Stimulated activated CD4-positive, alpha-beta T cell treated with anti-CD3 and anti-CD28 coated beads, Interleukin-12 subunit alpha, Interleukin-12 subunit beta, amount 100 ng/mL, for 48 hours (primary cell): ENCODE data around the gene DROSHA.
"Not testable (repeated sequence)": the region's sequence is repeated elsewhere in the genome, so short reads cannot be mapped to it uniquely, and the experiment has no call there.

ENCODE experiments used
- DNase-seq, 3 donors: peaks; one replicate each; pipeline ENCODE4 v3.0.0-alpha.2; 2020; ENCODE audit warnings: low read depth in 2 of 3, low spot score in 1 of 3

DROSHA gene

DNA sequence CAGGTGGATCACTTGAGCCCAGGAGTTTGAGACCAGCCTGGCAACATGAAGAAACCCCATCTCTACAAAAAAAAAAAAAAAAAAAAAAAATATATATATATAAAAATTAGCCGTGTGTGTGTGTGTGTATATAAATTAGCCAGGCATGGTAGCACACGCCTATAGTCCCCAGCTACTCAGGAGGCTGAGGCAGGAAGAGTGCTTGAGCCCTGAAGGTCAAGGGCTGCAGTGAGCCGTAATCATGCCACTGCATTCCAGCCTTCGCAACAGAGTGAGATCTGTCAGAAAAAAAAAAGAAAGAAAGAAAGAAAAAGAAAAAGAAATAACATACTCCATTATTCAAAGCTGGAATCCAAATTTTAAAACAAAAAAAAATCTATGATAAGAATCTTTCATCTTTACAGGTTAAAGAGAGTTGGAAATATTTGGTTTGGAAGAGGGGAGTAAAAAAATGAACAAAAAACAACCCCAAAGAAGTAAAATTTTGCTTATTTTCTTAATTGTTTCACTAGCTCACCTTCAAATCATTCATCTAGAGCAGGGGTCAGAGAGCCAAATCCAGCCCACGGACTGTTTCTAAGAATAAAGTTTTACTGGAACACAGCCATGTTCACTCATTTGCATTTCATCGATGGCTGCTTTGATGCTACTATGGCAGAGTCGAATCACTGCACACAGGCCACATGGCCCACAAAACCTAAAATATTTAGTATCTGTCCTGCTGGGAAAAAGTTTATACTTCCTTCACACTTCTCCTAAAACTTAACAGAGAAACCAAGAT, 109.9 kb downstream of the DROSHA start:
- no peak for DNase-seq

DNA sequence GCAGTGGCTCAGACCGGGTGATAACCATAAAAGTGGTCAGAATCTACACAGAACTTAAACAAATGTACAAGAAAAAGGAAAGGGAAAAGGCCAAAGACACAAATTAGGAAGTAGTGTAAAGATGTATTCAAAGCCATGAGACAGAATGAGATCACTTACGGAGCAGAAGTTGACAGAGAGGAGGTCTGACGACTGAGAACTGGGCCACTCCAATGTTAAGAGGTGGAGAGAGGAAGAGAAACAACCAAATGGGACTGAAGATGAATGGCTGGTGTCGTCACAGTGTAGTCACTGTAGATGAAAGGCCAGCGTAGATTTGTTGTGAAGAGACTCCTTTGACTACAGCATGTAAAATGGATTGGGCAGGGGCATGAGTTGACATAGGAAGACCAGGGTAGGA, 114.4 kb downstream of the DROSHA start:
- DNase-seq = no peak

DNA sequence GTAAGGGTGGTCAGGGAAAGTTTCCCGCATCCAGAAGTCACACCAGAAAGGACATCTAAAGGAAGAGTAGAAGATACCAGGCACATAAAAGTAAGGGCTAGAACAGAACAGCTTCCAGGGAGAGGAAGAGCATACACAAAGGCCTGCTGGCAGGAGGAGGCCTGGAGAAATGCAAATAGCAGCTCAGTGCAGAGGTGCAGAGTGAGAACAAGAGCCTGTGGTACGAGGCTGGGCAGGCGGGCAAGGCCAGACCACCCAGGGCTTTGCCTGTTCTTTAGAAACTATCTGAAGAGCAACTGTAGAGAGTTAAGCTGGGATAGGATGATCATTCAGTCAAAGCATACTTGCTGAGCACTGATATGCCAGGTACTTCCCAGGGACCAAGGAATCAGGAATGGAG, 115.3 kb downstream of the DROSHA start:
- DNase-seq = no peak

DNA sequence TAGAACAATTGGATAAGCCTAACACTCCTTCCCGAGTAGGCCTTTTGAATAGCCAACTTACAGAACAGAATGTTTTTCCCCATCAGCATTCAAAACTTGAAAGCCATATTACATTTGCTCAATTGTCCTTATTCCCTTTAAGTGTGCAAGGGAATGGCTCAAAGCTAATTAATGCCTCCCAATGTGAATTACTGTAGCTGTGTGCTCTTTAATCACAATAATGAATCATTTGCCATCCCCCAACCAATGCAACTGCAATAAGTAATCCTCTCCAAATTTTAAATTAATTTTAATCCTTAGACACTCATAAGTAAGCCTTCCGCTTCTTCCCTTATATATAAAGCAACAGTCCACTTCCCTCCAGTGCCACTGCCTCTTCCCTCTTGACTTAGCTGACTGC, 115.9 kb downstream of the DROSHA start:
- DNase-seq = no peak

DNA sequence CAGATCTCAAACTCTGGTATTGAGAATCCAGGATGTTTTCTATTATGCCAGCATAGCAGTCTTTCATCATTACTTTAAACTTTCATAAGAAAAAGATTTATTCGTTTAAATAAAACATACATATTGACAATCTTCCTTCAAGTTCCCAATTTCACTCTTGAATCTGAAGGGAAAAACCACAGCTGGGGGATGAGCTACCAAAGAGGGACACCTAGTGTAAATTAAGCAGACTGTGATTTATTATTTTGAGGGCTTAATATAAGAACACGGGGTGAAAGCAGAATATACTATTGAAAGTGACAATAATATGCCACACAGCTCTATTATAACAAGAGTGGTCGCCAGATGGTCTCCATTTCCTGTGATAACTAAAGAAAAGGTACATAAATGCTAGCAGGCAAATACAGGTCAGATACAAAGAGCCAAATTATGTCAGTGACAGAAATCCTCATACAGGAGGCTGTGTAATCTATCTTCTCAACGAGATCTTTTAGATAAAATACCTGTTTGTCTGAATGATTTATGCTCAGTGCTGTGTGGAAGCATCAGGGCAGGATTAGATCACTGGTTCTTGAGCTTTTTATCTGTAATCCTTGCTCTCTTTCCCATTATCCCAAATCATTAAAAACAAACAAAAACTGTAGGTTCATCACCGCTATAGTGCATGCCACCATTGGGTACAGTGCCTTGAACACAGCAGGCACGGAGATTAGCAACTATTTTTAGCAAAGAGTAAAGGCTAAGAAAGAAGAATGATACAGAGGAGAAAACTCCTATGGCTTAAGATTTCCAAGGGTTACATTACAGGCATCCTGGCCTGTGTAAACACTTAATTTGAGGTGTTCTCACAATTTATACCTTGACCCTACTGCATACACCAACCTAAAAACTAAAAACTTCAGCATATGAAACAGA, 116.6 kb downstream of the DROSHA start:
- DNase-seq = no peak

DNA sequence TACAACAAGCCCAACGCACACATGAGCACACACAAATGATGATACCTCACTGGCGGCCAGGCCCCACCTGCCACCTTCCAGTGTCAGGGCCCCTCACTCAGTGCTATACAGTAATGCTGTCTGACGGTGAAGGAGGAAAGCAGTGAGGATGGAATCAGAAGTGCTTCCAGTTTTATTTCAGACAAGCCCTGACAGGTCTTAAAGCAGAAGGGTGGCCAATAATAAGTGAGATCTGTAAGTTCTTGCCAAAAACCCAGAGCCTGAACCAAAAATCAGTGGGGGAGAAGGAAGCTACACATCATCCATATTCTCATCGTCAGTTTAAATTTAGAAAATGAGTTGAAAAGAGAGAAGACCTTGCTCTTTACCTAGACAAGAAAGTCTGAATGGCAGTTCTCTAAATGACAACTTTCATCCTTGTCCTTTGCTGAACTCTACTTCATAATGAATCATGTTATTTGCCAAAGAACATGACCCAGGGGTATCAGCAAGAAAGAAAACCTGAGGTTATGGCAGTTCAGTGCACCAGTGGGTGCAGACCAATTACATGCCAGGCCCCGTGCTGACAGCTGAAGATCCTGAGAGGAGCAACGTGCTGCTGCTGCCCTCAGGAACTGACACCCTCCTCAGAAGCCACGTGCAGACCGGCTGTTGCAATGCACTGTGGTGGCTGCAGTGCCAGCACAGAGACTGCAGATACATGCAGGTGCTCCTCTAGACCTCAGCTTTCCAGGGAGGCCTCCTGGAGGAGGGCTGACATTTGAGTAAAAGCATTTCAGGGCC, 118.7 kb downstream of the DROSHA start:
- DNase-seq = no peak

DNA sequence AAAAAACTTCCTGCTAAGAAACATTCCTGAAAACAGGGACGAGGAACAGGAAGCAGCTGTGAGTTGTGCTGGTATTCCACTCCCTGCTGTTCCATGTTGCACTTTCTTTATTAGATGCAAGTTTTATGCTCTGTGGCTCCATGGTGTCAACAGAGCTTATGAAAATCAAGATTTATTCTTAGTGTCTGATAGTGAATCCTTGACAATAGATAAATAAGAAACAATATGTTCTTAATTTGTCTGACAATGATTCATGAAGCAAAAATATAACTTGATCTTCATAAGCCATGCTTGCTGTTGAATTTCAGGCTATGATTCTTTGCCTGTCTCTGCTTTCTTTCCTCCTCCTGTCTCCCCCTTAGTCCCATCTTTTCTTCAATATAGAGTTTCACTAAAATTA, 119.6 kb downstream of the DROSHA start:
- DNase-seq = no peak

DNA sequence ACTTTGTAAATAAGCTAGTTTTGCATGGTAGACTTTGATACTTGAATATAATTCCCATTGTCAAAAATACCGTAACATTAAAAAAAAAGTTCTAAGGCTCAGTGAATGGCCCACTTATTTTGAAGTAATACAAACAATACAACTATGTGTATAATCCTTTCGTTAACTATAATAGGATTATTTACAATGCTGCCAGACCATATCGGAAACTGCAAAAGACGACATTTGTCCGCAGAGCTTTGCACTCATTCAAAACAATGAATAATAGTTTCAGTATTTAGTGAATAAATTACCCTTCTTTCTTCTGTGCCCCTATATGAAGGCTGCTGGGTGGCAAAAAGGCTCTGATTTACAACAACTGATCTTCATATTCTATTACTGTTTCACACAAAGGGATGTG, 121.8 kb downstream of the DROSHA start:
- DNase-seq = no peak

DNA sequence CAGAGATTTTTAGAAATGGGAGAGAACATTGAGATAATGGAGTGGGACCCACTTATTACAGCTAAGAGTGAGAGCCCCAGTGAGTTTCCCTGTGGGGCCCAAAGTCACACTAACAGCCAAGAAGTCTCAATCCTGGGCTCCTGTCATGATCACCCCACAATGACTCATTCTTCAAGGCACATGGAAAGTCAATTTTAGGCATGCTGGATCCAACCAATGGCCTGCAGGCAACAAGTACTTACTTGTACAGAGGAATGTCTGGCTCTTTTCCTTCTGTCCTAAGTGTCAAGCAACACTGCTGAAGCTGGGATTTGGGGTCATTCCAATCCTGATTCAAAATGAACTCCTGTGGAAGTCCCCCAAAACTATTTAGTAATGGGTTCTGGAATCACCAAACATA, 123.1 kb downstream of the DROSHA start:
- DNase-seq = no peak

DNA sequence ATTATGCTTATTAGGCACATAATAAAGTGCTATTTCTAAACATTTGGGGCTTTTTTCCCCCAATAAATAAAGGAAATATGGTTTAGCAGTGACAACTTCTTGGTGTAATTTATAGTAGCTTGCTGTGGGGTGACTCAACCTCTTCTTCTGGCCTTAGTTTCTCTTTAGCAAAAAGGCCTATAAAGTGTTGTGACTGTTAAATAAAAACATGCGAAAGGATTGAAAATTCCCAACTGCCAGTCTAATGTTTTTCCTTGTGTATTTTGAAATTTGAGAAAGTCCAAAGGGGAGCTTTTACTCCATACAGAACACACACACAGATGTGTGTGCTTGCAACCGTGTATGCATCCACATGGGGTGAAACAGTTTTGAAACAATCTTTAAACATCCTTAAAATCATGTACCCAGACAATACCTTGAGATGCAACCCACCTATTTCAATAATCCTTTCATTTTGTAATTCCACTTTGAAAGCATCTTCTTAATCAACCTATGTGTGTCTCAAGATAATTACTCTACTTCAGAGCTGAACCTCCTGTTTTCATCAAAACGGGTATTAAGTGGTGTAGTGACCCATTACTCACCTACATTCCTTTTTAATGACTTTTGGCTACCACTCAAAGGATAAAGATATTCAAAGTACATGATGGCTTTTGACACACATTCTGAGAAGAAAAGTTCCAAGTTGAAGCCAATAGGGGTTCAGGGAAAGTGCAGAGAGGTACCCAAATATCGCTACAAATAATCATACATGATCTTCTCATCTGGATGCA, 123.8 kb downstream of the DROSHA start:
- no peak for DNase-seq

DNA sequence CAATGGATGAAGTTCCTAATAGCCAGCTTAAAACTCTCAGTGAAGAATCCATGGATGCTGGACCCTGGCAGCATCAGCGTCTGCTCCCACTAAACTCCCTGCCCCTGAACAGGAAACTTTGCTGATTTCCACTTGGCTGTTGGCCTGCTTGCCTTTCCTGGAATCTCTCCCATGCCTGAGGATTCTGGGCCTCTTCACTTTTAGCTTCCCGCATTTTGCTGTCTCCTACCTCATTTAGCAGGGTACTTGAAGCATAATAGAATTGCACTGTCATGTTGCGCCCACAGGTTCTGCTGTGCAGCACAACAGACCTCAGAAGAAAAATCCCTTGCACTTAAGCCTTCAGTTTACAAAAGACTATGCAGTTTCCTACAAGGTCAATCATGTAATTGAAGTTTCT, 127.6 kb downstream of the DROSHA start:
- no peak for DNase-seq

DNA sequence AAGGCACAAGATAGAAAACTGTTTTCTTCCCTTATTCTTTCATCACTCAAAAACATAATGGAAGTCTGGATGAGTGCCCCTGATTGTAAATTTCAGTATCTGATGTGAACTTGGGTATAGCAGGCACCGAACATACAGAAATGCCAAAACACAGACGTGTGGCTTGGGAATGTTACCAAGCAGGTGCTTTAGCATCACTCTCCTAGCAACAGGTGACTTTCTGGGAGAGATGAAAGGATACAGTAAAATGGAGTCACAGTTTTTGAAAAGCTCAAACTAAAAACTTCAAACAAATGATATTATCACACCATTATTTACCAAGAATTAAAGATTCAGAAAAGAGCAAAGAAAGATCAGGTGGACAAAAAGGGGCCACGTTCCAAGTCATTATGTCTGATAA, 130.2 kb downstream of the DROSHA start:
- no peak for DNase-seq

DNA sequence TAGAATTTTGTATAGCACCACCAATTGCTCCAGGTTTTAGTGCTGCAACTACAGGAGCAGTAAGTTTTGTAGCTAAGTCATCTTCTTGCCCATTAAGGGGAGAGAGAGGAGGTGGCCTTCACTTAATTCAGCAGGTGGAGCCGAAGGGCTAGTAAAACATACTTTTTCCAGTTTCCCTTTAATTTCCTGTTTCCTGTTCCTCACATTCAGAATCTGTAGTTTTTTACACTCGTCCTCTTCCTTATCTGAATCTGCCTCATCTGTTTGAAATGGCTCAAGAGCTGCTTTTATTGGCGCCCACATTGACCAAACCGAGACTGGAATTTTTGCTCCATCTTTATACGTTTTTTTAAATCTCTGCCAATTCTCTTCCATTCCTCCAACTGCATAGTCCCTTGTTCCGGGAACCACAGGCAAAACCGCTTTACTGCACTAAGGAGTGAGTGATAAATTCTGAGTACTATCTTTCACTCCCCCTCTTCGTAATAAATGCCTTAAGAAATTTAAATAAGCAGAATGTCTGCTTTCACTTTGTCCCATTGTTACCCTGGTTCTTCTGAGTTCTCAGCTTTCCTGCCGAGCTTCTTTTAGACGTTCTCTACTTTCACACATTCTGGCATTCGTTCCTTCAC, 133.9 kb downstream of the DROSHA start:
- no peak for DNase-seq

DNA sequence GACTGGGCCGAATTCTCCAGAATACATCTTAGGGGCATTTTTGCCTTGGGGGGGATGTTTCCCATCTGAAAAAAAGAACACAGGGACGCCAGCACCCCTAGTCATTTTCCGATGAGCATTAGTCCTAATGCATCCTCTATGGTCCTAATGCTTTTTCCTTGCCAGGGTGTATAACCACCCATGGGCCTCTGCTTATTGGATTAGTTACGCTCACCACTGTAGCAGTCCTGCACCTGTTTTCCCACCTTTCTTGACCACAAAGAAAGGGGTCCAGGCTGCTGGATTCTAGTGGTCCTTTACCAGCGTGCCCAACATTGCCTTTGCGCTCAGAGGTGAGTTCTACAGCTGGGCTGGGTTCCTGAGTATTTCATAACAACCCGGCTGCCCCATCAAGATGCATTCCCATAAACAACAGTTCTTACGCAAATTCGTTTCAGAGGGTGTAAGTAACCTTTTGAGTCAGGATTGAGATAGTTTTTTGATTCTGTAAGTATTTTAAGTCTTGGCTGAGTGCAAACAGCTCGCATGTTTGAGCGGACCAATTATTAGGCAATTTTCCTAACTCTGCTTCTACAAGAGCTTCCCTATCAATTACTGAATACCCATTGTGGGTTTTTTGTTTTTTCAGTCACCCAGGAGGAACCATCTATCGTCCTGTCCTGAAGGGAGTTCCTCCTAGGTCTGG, 135.1 kb downstream of the DROSHA start:
- DNase-seq = no peak

DNA sequence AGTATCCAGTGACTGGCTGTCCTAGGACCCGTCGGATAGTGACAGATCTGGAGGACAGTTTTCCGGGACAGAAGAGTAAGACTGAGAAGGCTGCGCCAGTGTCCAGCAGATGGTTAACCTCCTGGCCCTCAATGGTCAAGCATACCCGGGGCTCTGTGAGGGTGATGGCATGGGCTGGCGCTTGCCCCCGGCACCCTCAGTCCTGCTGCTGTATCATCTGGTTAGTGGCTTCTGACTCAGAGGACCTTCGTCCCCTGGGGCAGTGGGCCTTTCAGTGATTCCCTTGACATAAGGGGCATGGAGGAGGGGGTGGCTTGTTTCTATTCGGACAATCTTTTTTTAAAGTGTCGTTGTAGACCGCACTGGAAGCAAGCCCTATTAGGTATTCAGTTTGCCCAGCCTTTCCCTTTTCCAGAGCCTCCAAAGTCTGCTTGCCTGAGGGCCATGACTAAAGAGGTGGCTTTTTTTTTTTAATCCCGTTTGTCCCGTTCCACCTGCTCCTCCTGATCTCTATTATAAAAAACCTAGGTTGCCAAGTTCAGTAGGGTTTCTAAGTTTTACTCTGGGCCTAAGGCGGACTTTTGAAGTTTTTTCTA, 136.3 kb downstream of the DROSHA start:
- DNase-seq = not testable (repeated sequence)

DNA sequence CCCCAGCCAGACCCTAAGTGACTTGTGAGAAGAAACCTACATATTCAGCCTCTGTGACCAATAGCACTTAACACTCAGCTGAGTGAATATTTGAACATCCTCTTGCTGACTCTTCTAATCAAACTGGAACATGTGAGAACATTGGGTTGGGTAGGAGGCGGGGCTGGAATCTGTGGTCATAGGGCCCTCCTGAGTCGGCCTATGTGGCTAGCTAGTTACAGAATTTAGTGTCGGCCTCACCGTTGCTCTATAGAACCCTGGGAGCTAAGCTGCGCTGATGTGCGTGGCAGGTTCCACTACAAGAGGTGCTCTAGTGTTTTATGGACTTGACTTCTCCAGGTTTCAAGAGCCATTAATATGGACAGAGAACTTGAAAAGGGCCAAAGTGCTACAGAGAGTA, 138.8 kb downstream of the DROSHA start:
- no peak for DNase-seq

DNA sequence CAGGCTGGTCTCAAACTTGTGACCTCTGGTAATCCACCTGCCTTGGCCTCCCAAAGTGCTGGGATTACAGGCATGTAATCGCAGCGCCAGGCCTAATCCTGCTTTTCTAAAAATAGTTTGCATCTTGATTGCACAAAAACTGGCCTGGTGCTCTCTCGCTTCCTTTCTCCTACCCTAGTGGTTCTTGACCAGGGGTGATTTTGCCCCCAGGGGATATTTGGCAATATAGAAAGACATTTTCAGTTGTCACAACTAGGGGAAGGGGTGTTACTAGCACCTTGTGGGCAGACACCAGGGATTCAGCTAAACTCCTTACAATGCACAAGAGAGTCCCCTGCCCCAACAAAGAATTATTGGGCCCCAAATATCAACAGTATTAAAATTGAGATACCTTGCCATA, 139.8 kb downstream of the DROSHA start:
- no peak for DNase-seq

DNA sequence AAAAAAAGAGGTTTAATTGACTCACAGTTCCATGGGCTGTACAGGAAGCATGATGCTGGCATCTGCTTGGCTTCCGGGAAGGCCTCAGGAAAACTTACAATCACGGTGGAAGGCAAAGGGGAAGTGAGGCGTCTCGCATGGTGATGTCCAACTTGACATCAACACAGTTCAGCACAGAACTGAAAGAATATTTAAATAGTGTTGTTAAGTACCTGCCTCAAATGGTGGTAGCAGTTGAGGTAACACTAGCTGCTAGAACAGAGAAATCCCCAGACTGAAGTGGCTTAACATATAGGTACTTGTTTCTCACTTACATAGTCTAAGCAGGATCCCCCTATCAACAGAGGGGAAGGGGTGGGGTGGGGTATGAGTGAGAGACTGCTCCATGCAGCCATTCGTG, 141.6 kb downstream of the DROSHA start:
- no peak for DNase-seq

DNA sequence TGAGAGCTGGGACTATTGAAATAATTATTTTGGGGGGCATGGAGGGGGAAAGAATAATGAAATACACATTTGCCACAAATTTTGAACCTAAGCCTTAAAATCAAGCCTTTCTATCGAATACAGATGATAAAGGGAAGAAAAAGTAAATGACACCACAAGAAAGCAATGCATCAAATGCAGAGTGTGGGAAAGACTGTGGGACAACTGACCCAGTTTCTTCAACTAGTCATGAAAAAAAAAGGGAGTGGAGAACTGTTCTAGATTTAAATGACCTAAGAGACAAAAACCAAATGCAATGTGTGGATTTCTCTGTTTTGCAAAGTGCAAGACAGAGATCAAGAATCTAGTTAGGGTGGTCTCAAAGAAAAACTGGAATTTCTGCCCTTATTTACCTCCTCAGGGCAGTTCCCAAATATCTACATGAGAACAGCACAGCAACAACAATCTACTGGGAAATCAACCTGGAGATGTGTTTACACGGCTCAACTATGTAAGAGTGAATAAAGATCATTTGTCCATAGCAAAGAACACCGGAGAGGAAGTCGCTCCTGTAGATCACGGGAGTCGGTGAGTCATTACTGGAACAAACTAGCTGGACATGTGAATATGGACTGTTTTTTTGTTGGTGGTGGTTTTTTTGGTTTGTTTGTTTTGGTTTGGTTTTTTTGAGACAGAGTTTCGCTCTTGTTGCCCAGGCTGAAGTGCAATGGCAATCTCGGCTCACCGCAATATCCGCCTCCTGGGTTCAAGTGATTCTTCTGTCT, 145.9 kb downstream of the DROSHA start:
- DNase-seq = no peak
